HepG2 (cell line): Measurements from ENCODE around the gene TSPYL4. TPM values are rescaled to one million over a fixed set of nuclear protein-coding genes. Genes with fewer than 3 reads are reported as not detected.

Source experiments
- ATAC-seq: fragments of 200-7000 bp; cut with Tn5 transposase; 3 replicates; pipeline ENCODE4 v1.9.1; 2020; ENCODE audit warnings: mild to moderate bottlenecking, moderate library complexity
- BruUV-seq: library from RNA; stranded (reverse); fragments of 400-500 nt; replicated peaks from 2 replicates; lab custom pipeline; 2021; lab: Mats Ljungman, UMichigan
- CTCF ChIA-PET: fragments of 300-600 bp; formaldehyde crosslinking; extraction: SDS; loops from one replicate; lab custom pipeline; 2021; ENCODE audit warnings: low total read pairs, inconsistent platforms, low intra/inter-chr PET ratio; lab: Yijun Ruan, JAX
- POLR2A ChIA-PET: fragments of 350-600 bp; sonication (Branson Sonifier 250); formaldehyde crosslinking; loops from one replicate; lab custom pipeline; 2020; ENCODE audit warnings: antibody characterized with exemption, inconsistent platforms; lab: Yijun Ruan, JAX
- DNase-seq: peaks from one replicate; pipeline ENCODE4 v3.0.0-alpha.2; 2015; ENCODE audit warnings: low spot score
- FAIRE-seq: peaks from 3 replicates; lab custom pipeline; 2011; peaks lifted over from hg19 to GRCh38; lab: Jason Lieb, UNC
- H2AFZ ChIP-seq: one replicate; pipeline ENCODE4 v1.6.1; 2011; ENCODE audit warnings: low read length, inconsistent platforms
- H3K27ac ChIP-seq: fragments of 300-600 bp; 3 replicates; pipeline ENCODE4 v1.8.0; 2011; ENCODE audit warnings: mixed run types, mild to moderate bottlenecking, mixed read lengths, low read length, inconsistent platforms; ENCODE audit not compliant: insufficient read depth; ENCODE audit errors: extremely low read length
- H3K27me3 ChIP-seq, 2 experiments: fragments of 200-600 bp in 1 of 2; 2 replicates in 1 of 2; 3 replicates in 1 of 2; pipeline versions ENCODE4 v1.6.0 to v1.8.0; 2011; ENCODE audit warnings: low read length in 2 of 2, mild to moderate bottlenecking in 2 of 2, moderate library complexity in 2 of 2, inconsistent platforms in 1 of 2; ENCODE audit not compliant: insufficient read depth in 2 of 2, control insufficient read depth in 1 of 2
- H3K36me3 ChIP-seq, 2 experiments: fragments of 200-600 bp in 1 of 2; replicated peaks in 1 of 2; 2 replicates in 1 of 2; 3 replicates in 1 of 2; pipeline versions ENCODE4 v1.5.1 to v1.8.0; 2011; ENCODE audit warnings: low read length in 2 of 2, inconsistent platforms in 1 of 2; ENCODE audit not compliant: insufficient read depth in 2 of 2, control insufficient read depth in 1 of 2
- H3K4me1 ChIP-seq: 2 replicates; pipeline ENCODE4 v1.5.1; 2012; ENCODE audit warnings: low read length, inconsistent platforms; ENCODE audit not compliant: insufficient read depth
- H3K4me2 ChIP-seq: 2 replicates; pipeline ENCODE4 v1.6.0; 2011; ENCODE audit warnings: low read depth, low read length, inconsistent platforms
- H3K4me3 ChIP-seq, 3 experiments: fragments of 200-600 bp in 1 of 3; sonication (generic), shearing (Covaris generic) in 1 of 3; replicated peaks in 1 of 3; 2 replicates each; pipeline ENCODE4 v1.5.1; 2011 to 2016; ENCODE audit warnings: low read length in 3 of 3, inconsistent platforms in 2 of 3, low read depth in 2 of 3, mild to moderate bottlenecking in 2 of 3, control low read depth in 1 of 3, mixed read lengths in 1 of 3; ENCODE audit not compliant: insufficient read depth in 1 of 3
- H3K79me2 ChIP-seq: one replicate; pipeline ENCODE4 v1.6.1; 2011; ENCODE audit warnings: low read length, inconsistent platforms; ENCODE audit not compliant: insufficient read depth
- H3K9ac ChIP-seq: 2 replicates; pipeline ENCODE4 v1.6.0; 2011; ENCODE audit warnings: mild to moderate bottlenecking, low read depth, low read length, inconsistent platforms; ENCODE audit not compliant: insufficient read depth
- H3K9me3 ChIP-seq: 2 replicates; pipeline ENCODE4 v1.5.1; 2012; ENCODE audit warnings: mild to moderate bottlenecking, low read length
- H4K20me1 ChIP-seq: 2 replicates; pipeline ENCODE4 v1.6.0; 2011; ENCODE audit warnings: inconsistent platforms, mild to moderate bottlenecking, low read length, moderate library complexity; ENCODE audit not compliant: insufficient read depth
- ARID5B ChIP-seq: IDR thresholded peaks from 2 replicates; pipeline ENCODE4 v1.4.0; 2020; ENCODE audit warnings: mild to moderate bottlenecking, missing genetic modification reagents
- ZNF550 ChIP-seq: sonication (generic); formaldehyde crosslinking; IDR thresholded peaks from 2 replicates; pipeline ENCODE4 v1.4.0; 2020; ENCODE audit warnings: mild to moderate bottlenecking, missing genetic modification reagents, borderline replicate concordance
- ZNF577 ChIP-seq: sonication (generic); formaldehyde crosslinking; IDR thresholded peaks from 2 replicates; pipeline ENCODE4 v1.4.0; 2020; ENCODE audit warnings: mild to moderate bottlenecking, low read depth, missing genetic modification reagents, borderline replicate concordance
- ZNF841 ChIP-seq: sonication (generic); formaldehyde crosslinking; IDR thresholded peaks from 2 replicates; pipeline ENCODE4 v1.8.1; 2023; ENCODE audit warnings: missing genetic modification reagents, borderline replicate concordance
- ZXDC ChIP-seq: sonication (generic); formaldehyde crosslinking; IDR thresholded peaks from 2 replicates; pipeline ENCODE4 v1.5.0; 2020; ENCODE audit warnings: mild to moderate bottlenecking, missing genetic modification reagents
- whole genome bisulfite sequencing: methylation state at CpG from one replicate; pipeline ENCODE4 v1.1.6; 2017; ENCODE audit warnings: low lambda C conversion rate; 5-methylcytosine and 5-hydroxymethylcytosine counted together
- in situ Hi-C: cut with HindIII; loops from 2 replicates; pipeline ENCODE4 v1.10.0; 2017; ENCODE audit warnings: low pct_unique_long_range_greater_than_20kb; ENCODE audit not compliant: extremely low pct_ligation_motif_present
- intact Hi-C: fragments of 100-400 bp; cut with micrococcal nuclease; formaldehyde crosslinking; loops from one replicate; pipeline ENCODE4 v1.10.0; 2022; ENCODE audit not compliant: unreplicated experiment
- polyA plus RNA-seq, 8 experiments: library from polyadenylated mRNA; depleted of rRNA in 3 of 8; stranded (reverse) in 7 of 8; unstranded in 1 of 8; fragments of >200 nt; fragmentation: Illumina TruSeq in 4 of 8; extraction: Trizol in 4 of 8; gene quantifications; 2 replicates each; pipeline versions ENCODE4 v1.2.1 to v1.2.3, GENCODE V29; 2011 to 2016; ENCODE audit warnings: low read depth in 4 of 8, missing spikeins in 1 of 8, mixed read lengths in 1 of 8; ENCODE audit not compliant: insufficient read depth in 1 of 8
- total RNA-seq, 5 experiments: library from RNA; depleted of rRNA; stranded (reverse); fragments of >200 nt; fragmentation: Illumina TruSeq; extraction: Trizol; gene quantifications; 2 replicates each; pipeline ENCODE4 v1.2.3, GENCODE V29; 2016; ENCODE audit warnings: low read depth in 1 of 5

The TSPYL4 gene
- total and polyA plus RNA-seq, 2 of the 13 experiments (the other 11 are each of a cell fraction or from before 2014, with no cell fraction given): 18.0 to 19.7 TPM

GRCh38 chr6:116205281-116205680 lies 48.6 kb downstream of the TSPYL4 start:
- no peak overlapping the region for H3K27ac ChIP-seq
- FAIRE-seq: no peak
- WGBS: 96% methylated on average over 2 of the region's 2 CpGs

More at GRCh38 chr6:116205281-116205680, 48.6 kb downstream of the TSPYL4 start:
- in situ Hi-C loops (no loop called here), intact Hi-C loops (no loop called here)
- Histone ChIP-seq H3K79me2 (no peaks in the 10 kb centered on the region), H2AFZ (no peak overlapping the region), H3K4me3 (no peak overlapping the region), H3K9me3 (no peaks in the 10 kb centered on the region), H4K20me1 (no peaks in the 10 kb centered on the region), H3K27me3 (no peaks in the 10 kb centered on the region), H3K4me1 (no peaks in the 10 kb centered on the region), H3K36me3 (no peaks in the 10 kb centered on the region), H3K9ac (no peak overlapping the region), H3K4me2 (no peak overlapping the region)
- CTCF ChIA-PET: no interaction called here
- POLR2A ChIA-PET: no interaction called here
- BruUV-seq: no TSS peak
- ATAC-seq: no peak
- no peak for TF ChIP-seq ZNF841 (CRISPR knock-in tag)
- TF ChIP-seq ARID5B (CRISPR knock-in tag): no peak
- TF ChIP-seq ZXDC (CRISPR knock-in tag): no peak
- no peak for TF ChIP-seq ZNF577 (CRISPR knock-in tag)
- TF ChIP-seq ZNF550 (CRISPR knock-in tag): no peak
- no peak for DNase-seq
